ENCODE data around the gene RFX2.
"Not testable (repeated sequence)": the region's sequence is repeated elsewhere in the genome, so short reads cannot be mapped to it uniquely, and the experiment has no call there.

The RFX2 gene

GRCh38 chr19:5987077-5987818 is 123.1 kb downstream of the RFX2 start:
- peak; percentile 85 for DNase-seq

DNA sequence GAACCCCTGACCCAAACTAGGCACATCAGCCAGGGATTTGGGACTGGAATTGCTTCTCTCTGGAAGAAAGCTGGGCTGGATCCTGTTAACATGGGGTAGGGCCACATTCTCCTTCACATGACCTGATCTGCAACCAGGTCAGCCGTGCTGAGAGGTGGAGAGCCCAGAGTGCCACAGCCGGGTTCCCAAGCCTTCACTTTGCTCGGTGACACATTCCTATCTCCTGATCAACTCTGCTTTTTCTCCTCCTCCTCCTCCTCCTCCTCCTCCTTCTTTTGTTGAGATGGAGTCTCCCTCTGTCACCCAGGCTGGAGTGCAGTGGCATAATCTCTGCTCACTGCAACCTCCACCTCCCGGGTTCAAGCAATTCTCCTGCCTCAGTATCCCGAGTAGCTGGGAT is 124.5 kb downstream of the RFX2 start:
- DNase-seq: not testable (repeated sequence)

GRCh38 chr19:5985098-5985783 is 125.1 kb downstream of the RFX2 start:
- DNase-seq: no peak

DNA sequence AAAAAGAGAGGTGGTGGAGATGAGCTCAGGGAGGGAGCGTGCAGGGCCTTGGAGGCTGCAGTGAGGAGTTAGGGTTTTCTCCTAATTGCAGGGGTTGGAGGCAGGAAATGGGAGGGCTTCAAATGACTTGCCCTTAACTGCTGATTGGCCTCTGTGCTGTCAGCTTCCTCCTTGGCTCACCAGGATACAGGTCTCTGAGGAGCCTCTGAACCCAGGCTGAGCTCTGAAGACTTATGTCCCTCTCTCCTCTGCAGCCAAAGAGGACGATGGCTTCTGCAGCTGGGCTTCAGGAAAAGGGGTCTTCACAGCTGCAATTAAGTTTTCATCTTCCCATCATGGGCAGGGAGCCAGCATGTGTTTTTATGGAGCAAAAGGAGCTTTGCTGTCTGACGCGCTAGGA is 125.7 kb downstream of the RFX2 start:
- no peak for DNase-seq

- DNase-seq: no peak
Observed at GRCh38 chr19:5983367-5983955, 126.8 kb downstream of the RFX2 start.

GRCh38 chr19:5978606-5979552 is 131.4 kb downstream of the RFX2 start:
- no peak for DNase-seq

- peak; percentile 99 for DNase-seq
Observed at GRCh38 chr19:5977785-5978605, 132.3 kb downstream of the RFX2 start, which contains the start of gene RANBP3. RANBP3 (minus strand) TSS chr19:5978140; CDS start chr19:5978082, 58 bp downstream.

DNA sequence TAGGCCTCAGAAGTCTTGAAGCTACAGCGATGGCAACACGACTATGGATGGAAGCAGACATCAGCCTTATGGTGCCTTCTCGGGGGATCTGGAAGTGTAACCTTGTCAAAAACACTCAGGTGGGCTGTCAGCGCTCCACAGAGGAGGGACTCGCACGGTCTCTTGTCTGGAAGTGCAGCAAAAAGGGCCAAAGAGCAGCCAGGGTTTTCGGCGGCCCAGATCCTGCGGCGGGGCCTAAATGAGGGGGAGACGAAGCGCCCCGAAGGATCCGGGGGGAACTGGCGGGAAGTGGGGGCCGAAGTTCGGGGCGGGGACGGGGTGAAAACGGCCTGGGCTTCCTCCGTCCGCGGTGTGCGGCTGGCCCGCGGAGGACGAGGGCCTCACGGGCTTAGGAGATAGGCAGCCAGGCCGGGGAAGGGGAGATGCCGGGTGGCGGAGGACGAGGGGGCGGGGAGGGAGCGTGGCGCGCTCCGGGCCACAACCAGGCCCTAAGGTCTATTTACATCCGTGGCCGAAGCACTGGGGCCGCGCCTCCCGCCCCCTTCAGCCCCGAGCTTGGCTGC is 133.0 kb downstream of the RFX2 start:
- DNase-seq: no peak

GRCh38 chr19:5976768-5977167 is 133.5 kb downstream of the RFX2 start:
- no peak for DNase-seq

- no peak for DNase-seq
Observed at GRCh38 chr19:5975388-5975728, 134.9 kb downstream of the RFX2 start.

- no peak for DNase-seq
Observed at GRCh38 chr19:5974721-5975387, 135.4 kb downstream of the RFX2 start.

DNA sequence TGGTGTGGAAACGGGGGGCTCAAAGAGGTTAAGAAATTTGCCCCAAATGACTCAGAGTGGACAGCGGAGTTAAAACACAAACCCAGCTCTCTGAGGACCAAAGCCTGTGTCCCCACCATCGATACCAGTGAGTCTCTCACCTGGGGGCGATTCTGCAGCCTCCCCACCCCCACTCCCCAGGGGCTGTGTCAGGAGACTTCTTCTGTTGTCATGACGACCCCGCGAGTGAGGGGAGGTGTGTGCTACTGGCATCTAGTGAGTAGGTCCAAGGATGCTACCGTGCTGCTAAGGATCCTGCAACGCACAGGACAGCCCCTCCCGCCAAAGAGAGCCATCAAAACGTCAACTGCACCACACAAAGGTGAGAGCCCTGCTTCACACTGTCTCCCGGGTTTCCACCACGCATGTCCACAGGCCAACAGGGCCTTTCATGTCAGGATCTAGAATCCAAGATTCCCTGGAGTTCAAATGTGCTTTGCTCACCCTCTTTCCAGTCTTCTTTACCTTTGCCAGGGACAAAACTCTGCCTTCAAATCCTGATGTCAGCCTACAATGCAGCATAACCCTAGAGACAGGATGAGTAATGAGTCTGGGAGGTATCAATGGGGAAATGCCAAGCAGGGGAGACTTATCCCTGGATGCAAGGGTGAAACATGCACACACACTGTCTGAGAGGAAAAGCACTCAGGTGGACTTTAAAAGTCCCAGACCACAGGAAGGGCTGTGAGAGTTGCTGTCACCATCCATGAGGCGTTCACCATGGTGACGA is 136.2 kb downstream of the RFX2 start:
- no peak for DNase-seq

- DNase-seq: no peak
Observed at GRCh38 chr19:5973376-5973775, 136.9 kb downstream of the RFX2 start.

DNA sequence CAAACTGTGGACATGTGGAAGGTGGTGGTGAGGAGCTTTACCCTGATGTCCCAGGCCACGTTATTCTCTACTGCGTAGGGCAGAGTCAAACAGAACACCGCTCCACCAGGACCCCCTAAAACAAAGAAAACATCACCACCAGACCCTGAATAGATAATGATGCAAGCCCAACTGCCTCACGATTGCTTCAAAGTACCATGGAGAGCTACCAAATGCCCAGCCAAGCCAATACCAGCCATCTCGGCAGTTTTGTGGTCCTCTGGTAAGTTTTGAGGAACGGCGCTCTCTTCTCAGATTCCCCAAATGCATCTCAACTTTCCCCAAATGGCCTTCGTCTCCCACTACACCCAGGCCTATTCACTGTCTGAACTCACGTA is 138.0 kb downstream of the RFX2 start:
- no peak for DNase-seq

- no peak for DNase-seq
Observed at GRCh38 chr19:5971714-5972354, 138.5 kb downstream of the RFX2 start.

DNA sequence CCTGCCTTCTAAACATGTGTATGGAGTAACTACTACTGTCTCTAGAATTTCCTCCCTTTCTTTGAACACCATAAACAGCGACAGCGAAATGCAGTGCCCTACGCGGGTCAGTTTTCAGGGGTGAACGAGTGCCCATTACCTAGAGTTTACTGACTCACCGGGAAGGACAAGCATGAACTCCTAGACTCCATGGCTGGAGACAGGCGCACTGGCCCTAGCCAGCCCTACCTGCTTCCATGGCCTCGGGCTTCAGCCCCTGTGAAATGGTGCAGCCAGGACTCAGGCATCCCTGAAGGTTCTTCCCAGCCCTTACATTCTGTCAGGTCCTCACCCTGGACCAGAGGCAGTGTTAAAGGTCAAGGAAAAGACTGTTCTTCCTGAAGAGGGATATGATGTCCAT is 140.8 kb downstream of the RFX2 start:
- no peak for DNase-seq

- DNase-seq: no peak
Observed at GRCh38 chr19:5968431-5969373, 141.6 kb downstream of the RFX2 start.

DNA sequence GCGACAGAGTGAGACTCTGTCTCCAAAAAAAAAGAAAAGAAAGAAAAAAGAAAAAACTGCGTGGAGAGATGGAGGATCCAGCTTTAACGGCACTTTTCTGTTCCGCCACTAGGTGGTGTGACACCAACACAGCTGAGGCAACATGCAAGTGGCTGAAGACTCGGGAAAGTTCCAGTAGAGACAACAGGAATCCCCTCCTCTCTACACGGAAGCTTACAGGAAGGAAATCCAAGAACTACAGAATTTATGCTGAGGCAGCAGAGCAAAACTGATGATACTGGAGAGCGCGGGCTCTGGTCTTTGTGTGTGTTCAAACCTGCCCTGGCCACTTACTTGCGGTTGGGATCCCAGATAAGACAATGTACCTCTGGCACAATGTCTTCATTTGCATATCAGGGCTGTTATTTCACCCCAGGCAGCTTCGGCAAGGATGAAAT is 142.3 kb downstream of the RFX2 start:
- DNase-seq: peak; percentile 74

- DNase-seq: no peak
Observed at GRCh38 chr19:5967571-5967970, 142.7 kb downstream of the RFX2 start.
